GM12891 (cell line): ENCODE data around the gene CD86.

Source experiments
- DNase-seq: peaks from one replicate; pipeline ENCODE4 v3.0.0; 2011; ENCODE audit warnings: low spot score; ENCODE audit not compliant: insufficient read length
- FAIRE-seq: peaks from 2 replicates; lab custom pipeline; 2011; peaks lifted over from hg19 to GRCh38; lab: Jason Lieb, UNC
- PAX5 ChIP-seq: IDR thresholded peaks from 2 replicates; pipeline ENCODE4 v1.6.1; 2011; ENCODE audit warnings: low read length, moderate library complexity, mild to moderate bottlenecking; ENCODE audit not compliant: insufficient read depth, severe bottlenecking
- POLR2A ChIP-seq: IDR thresholded peaks from 2 replicates; pipeline ENCODE4 v1.6.1; 2011; ENCODE audit warnings: low read depth, low read length, control low read depth
- POLR2AphosphoS5 ChIP-seq: IDR thresholded peaks from 2 replicates; pipeline ENCODE4 v1.6.1; 2011; ENCODE audit warnings: low read depth, low read length, control low read depth
- POU2F2 ChIP-seq: IDR thresholded peaks from 2 replicates; pipeline ENCODE4 v1.6.1; 2011; ENCODE audit warnings: low read depth, mild to moderate bottlenecking, control low read depth, low read length, moderate library complexity
- SPI1 ChIP-seq: IDR thresholded peaks from 2 replicates; pipeline ENCODE4 v1.6.1; 2011; ENCODE audit warnings: low read depth, low read length, control low read depth
- TAF1 ChIP-seq: IDR thresholded peaks from 2 replicates; pipeline ENCODE4 v1.6.1; 2011; ENCODE audit warnings: low read depth, low read length, control low read depth

The CD86 gene

GRCh38 chr3:122100591-122101463 is 45.7 kb downstream of the CD86 start:
- FAIRE-seq: peak; percentile 93
- no peak for DNase-seq
- TF ChIP-seq POLR2A (no peak), POU2F2 (no peak), POLR2AphosphoS5 (no peak), TAF1 (no peak), SPI1 (no peak), PAX5 (no peak)

- TF ChIP-seq TAF1 (no peak), POLR2AphosphoS5 (no peak), POLR2A (no peak), PAX5 (no peak), SPI1 (no peak), POU2F2 (no peak)
- no peak for DNase-seq
- no peak for FAIRE-seq
Measured at GRCh38 chr3:122101646-122102045, 46.5 kb downstream of the CD86 start.

GRCh38 chr3:122102191-122102935 is 47.2 kb downstream of the CD86 start:
- DNase-seq (no peak), FAIRE-seq (peak; percentile 89)
- TF ChIP-seq POU2F2: no peak
- no peak for TF ChIP-seq TAF1
- no peak for TF ChIP-seq POLR2AphosphoS5
- TF ChIP-seq PAX5: peak; percentile 20
- no peak for TF ChIP-seq POLR2A
- peak; percentile 87 for TF ChIP-seq SPI1

GRCh38 chr3:122103821-122104514 is 48.8 kb downstream of the CD86 start:
- DNase-seq (no peak), FAIRE-seq (peak; percentile 75)
- TF ChIP-seq SPI1 (peak; percentile 72), POLR2A (no peak), POLR2AphosphoS5 (no peak)

- DNase-seq: no peak
- no peak for TF ChIP-seq TAF1
- peak; percentile 72 for TF ChIP-seq SPI1
- peak; percentile 43 for FAIRE-seq
Measured at GRCh38 chr3:122104515-122105194, 49.5 kb downstream of the CD86 start.

GRCh38 chr3:122105626-122106025 is 50.5 kb downstream of the CD86 start:
- no peak for FAIRE-seq
- no peak for DNase-seq
- TF ChIP-seq POLR2A (no peak), TAF1 (no peak), POLR2AphosphoS5 (no peak)

- TF ChIP-seq POU2F2 (no peak), SPI1 (no peak), POLR2A (no peak), POLR2AphosphoS5 (no peak), PAX5 (no peak), TAF1 (no peak)
- DNase-seq (no peak), FAIRE-seq (no peak)
Measured at GRCh38 chr3:122107171-122107570, 52.0 kb downstream of the CD86 start.

- DNase-seq: no peak
Measured at GRCh38 chr3:122111974-122112373, 56.8 kb downstream of the CD86 start.

GRCh38 chr3:122112754-122113153 is 57.6 kb downstream of the CD86 start:
- no peak for FAIRE-seq
- no peak for DNase-seq
- TF ChIP-seq POLR2A (no peak), POLR2AphosphoS5 (no peak), POU2F2 (no peak), PAX5 (no peak)

More at GRCh38 chr3:122111974-122112373, 56.8 kb downstream of the CD86 start:
- FAIRE-seq: no peak
- no peak for TF ChIP-seq POU2F2
- no peak for TF ChIP-seq PAX5
